Osteoblast (primary cell): ENCODE data around the gene ZC3H13. TPM values are rescaled to one million over a fixed set of nuclear protein-coding genes. Genes with fewer than 3 reads are reported as not detected.

Experiments used
- DNase-seq: peaks from one replicate; pipeline ENCODE4 v3.0.0; 2011; ENCODE audit warnings: low spot score, mixed read lengths; ENCODE audit not compliant: insufficient read length; ENCODE audit errors: missing footprints
- H2AFZ ChIP-seq: 2 replicates; pipeline ENCODE4 v1.6.0; 2011; ENCODE audit warnings: mild to moderate bottlenecking, low read length
- H3K27ac ChIP-seq: 2 replicates; pipeline ENCODE4 v1.5.1; 2011; ENCODE audit warnings: mild to moderate bottlenecking, low read depth, low read length, moderate library complexity
- H3K27me3 ChIP-seq: 2 replicates; pipeline ENCODE4 v1.6.0; 2012; ENCODE audit warnings: mild to moderate bottlenecking, control low read depth, inconsistent platforms, low read length, moderate library complexity; ENCODE audit not compliant: insufficient read depth
- H3K36me3 ChIP-seq: 2 replicates; pipeline ENCODE4 v1.5.1; 2011; ENCODE audit warnings: mild to moderate bottlenecking, low read length, control low read depth, moderate library complexity; ENCODE audit not compliant: insufficient read depth
- H3K4me1 ChIP-seq: 2 replicates; pipeline ENCODE4 v1.5.1; 2011; ENCODE audit warnings: mild to moderate bottlenecking, low read length, control low read depth, moderate library complexity; ENCODE audit not compliant: insufficient read depth
- H3K4me2 ChIP-seq: 2 replicates; pipeline ENCODE4 v1.6.0; 2011; ENCODE audit warnings: mild to moderate bottlenecking, low read length; ENCODE audit not compliant: insufficient read depth
- H3K4me3 ChIP-seq: fragments of 200-600 bp; sonication (generic); 3 replicates; pipeline ENCODE4 v1.5.1; 2012; ENCODE audit warnings: mild to moderate bottlenecking, low read length, inconsistent platforms; ENCODE audit not compliant: insufficient read depth
- H3K79me2 ChIP-seq: 2 replicates; pipeline ENCODE4 v1.6.0; 2012; ENCODE audit warnings: mild to moderate bottlenecking, low read length, control low read depth, inconsistent platforms; ENCODE audit not compliant: insufficient read depth
- H3K9me3 ChIP-seq: 2 replicates; pipeline ENCODE4 v1.5.1; 2011; ENCODE audit warnings: low read depth, low read length, control low read depth
- H4K20me1 ChIP-seq: 2 replicates; pipeline ENCODE4 v1.6.0; 2012; ENCODE audit warnings: mild to moderate bottlenecking, low read length, control low read depth; ENCODE audit not compliant: insufficient read depth
- CTCF ChIP-seq: IDR thresholded peaks from 2 replicates; pipeline ENCODE4 v1.5.1; 2011; ENCODE audit warnings: mild to moderate bottlenecking, low read depth, low read length, moderate library complexity; ENCODE audit errors: extremely low read depth
- total RNA-seq: library from RNA; depleted of rRNA; stranded (reverse); fragments of >200 nt; gene quantifications from 2 replicates; pipeline ENCODE4 v1.2.3, GENCODE V29; 2012

The ZC3H13 gene
- total RNA-seq, 1 donor = 19.5 TPM

GRCh38 chr13:46006688-46007452 is 45.7 kb downstream of the ZC3H13 start:
- Histone ChIP-seq H3K36me3 (peaks cover 39% of the 10 kb centered on the region), H3K79me2 (no peaks in the 10 kb centered on the region), H3K4me3 (no peak overlapping the region), H4K20me1 (no peaks in the 10 kb centered on the region), H3K4me1 (no peaks in the 10 kb centered on the region), H3K4me2 (no peak overlapping the region), H2AFZ (no peak overlapping the region), H3K27me3 (no peaks in the 10 kb centered on the region), H3K27ac (no peak overlapping the region), H3K9me3 (no peaks in the 10 kb centered on the region)
- no peak for DNase-seq
- no peak for TF ChIP-seq CTCF

GRCh38 chr13:46004491-46004890 is 48.1 kb downstream of the ZC3H13 start:
- no peak for TF ChIP-seq CTCF
- H3K9me3 ChIP-seq = no peaks in the 10 kb centered on the region
- H3K27me3 ChIP-seq = no peaks in the 10 kb centered on the region
- no peak overlapping the region for H3K4me2 ChIP-seq
- H3K4me1 ChIP-seq = no peaks in the 10 kb centered on the region
- H3K79me2 ChIP-seq = no peaks in the 10 kb centered on the region
- no peak overlapping the region for H3K4me3 ChIP-seq
- H3K27ac ChIP-seq = no peak overlapping the region
- no peak for DNase-seq
- no peaks in the 10 kb centered on the region for H4K20me1 ChIP-seq
- no peak overlapping the region for H2AFZ ChIP-seq
- H3K36me3 ChIP-seq = peaks cover 28% of the 10 kb centered on the region

GRCh38 chr13:45996631-45997030 is 55.9 kb downstream of the ZC3H13 start:
- Histone ChIP-seq H3K4me3 (no peak overlapping the region), H3K4me1 (no peaks in the 10 kb centered on the region), H3K79me2 (peaks cover 2% of the 10 kb centered on the region), H3K4me2 (no peak overlapping the region), H3K36me3 (peaks cover 10% of the 10 kb centered on the region), H2AFZ (no peak overlapping the region), H3K9me3 (no peaks in the 10 kb centered on the region), H4K20me1 (no peaks in the 10 kb centered on the region), H3K27me3 (no peaks in the 10 kb centered on the region), H3K27ac (no peak overlapping the region)
- no peak for TF ChIP-seq CTCF
- no peak for DNase-seq

GRCh38 chr13:45995245-45995644 is 57.3 kb downstream of the ZC3H13 start:
- Histone ChIP-seq H3K4me3 (no peak overlapping the region), H3K4me2 (no peak overlapping the region), H2AFZ (no peak overlapping the region), H3K36me3 (peaks cover 7% of the 10 kb centered on the region), H3K79me2 (peaks cover 2% of the 10 kb centered on the region), H3K9me3 (no peaks in the 10 kb centered on the region), H3K27me3 (no peaks in the 10 kb centered on the region), H3K4me1 (no peaks in the 10 kb centered on the region), H3K27ac (no peak overlapping the region), H4K20me1 (no peaks in the 10 kb centered on the region)
- no peak for DNase-seq
- TF ChIP-seq CTCF = no peak
